Activated CD4-positive, alpha-beta T cell treated with anti-CD3 and anti-CD28 coated beads for 36 hours (primary cell): ENCODE measurements around the gene CFAP74. TPM values are rescaled to one million over a fixed set of nuclear protein-coding genes. Genes with fewer than 3 reads are reported as not detected.

Experiments used
- ATAC-seq: fragments of 200-7000 bp; cut with Tn5 transposase; one replicate; pipeline ENCODE4 v1.10.0; 2021; ENCODE audit warnings: mild to moderate bottlenecking, moderate library complexity
- CTCF ChIA-PET: fragments of 350-600 bp; sonication (Branson Sonifier 250); formaldehyde crosslinking; loops from one replicate; lab custom pipeline; 2021; ENCODE audit warnings: antibody characterized with exemption; lab: Charles Lee
- POLR2A ChIA-PET: fragments of 350-600 bp; sonication (Branson Sonifier 250); formaldehyde crosslinking; loops from one replicate; lab custom pipeline; 2021; ENCODE audit warnings: antibody characterized with exemption, inconsistent platforms; lab: Charles Lee
- DNase-seq: peaks from one replicate; pipeline ENCODE4 v3.0.0-alpha.2; 2020
- H3K27ac Mint-ChIP-seq: one replicate; pipeline ENCODE4 v1.8.0; 2021; ENCODE audit warnings: mixed read lengths
- H3K27me3 Mint-ChIP-seq: one replicate; pipeline ENCODE4 v1.8.0; 2021; ENCODE audit warnings: mixed read lengths
- H3K36me3 Mint-ChIP-seq: one replicate; pipeline ENCODE4 v1.8.0; 2021; ENCODE audit warnings: low read depth, mixed read lengths
- H3K4me1 Mint-ChIP-seq: one replicate; pipeline ENCODE4 v1.8.0; 2021; ENCODE audit warnings: mixed read lengths
- H3K4me3 Mint-ChIP-seq: one replicate; pipeline ENCODE4 v1.8.0; 2021; ENCODE audit warnings: mild to moderate bottlenecking, moderate library complexity, mixed read lengths
- H3K9me3 Mint-ChIP-seq: one replicate; pipeline ENCODE4 v1.8.0; 2021; ENCODE audit warnings: low read depth, mixed read lengths
- intact Hi-C, 2 experiments: fragments of 100-400 bp; cut with DNase I in 1 of 2; cut with micrococcal nuclease in 1 of 2; formaldehyde crosslinking; loops; one replicate each; pipeline versions ENCODE4 v1.14.2 to v1.15.1; 2022 to 2024; cut with DNase I, micrococcal nuclease
- total RNA-seq, 2 experiments: library from RNA; stranded (reverse); gene quantifications; one replicate each; pipeline ENCODE4 v1.2.3, GENCODE V29; 2021

The CFAP74 gene
- total RNA-seq, 2 experiments from 2014 or later: 0.25 TPM; not detected in 1

DNA sequence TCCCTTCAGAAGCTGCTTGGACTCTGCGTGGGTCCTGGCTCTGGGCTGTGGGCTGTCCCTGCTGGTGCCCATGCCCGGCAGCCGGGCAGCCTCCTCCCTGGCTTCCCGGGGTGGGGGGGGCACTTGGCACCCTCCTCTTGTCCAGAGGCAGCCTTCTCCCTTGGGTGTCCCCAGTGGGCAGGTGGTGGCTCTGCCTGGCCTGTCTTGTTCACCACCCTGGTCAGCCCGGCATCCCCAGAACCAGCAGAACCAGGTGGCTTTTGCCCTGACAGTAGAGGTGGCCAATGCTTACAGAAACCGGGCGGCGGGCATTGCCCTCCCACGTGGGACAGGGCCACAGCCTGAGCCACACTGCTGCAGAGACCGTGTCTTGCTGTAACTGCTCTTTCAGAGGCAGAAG is 38.0 kb downstream of the CFAP74 start:
- intact Hi-C loops: no loop called here
- peaks cover 10% of the 10 kb centered on the region for H3K27me3 Mint-ChIP-seq
- no peak overlapping the region for H3K4me3 Mint-ChIP-seq
- POLR2A ChIA-PET: no interaction called here
- no peaks in the 10 kb centered on the region for H3K4me1 Mint-ChIP-seq
- ATAC-seq: no peak
- no peaks in the 10 kb centered on the region for H3K36me3 Mint-ChIP-seq
- no peak for DNase-seq
- no peaks in the 10 kb centered on the region for H3K9me3 Mint-ChIP-seq
- CTCF ChIA-PET: no interaction called here
- no peak overlapping the region for H3K27ac Mint-ChIP-seq

- Mint-ChIP-seq H3K36me3 (no peaks in the 10 kb centered on the region), H3K9me3 (no peaks in the 10 kb centered on the region), H3K4me1 (peaks cover 4% of the 10 kb centered on the region), H3K27me3 (peaks cover 12% of the 10 kb centered on the region), H3K27ac (no peak overlapping the region), H3K4me3 (no peak overlapping the region)
- POLR2A ChIA-PET: no interaction called here
- CTCF ChIA-PET: no interaction called here
- intact Hi-C loops: loop anchor here in 1 of 2 experiments (5.0 kb wide), 1 partner anchor 207 kb away; no protein-coding TSS in a partner anchor
- DNase-seq: no peak
- no peak for ATAC-seq
Observed at GRCh38 chr1:1964811-1965210, 38.8 kb downstream of the CFAP74 start.

DNA sequence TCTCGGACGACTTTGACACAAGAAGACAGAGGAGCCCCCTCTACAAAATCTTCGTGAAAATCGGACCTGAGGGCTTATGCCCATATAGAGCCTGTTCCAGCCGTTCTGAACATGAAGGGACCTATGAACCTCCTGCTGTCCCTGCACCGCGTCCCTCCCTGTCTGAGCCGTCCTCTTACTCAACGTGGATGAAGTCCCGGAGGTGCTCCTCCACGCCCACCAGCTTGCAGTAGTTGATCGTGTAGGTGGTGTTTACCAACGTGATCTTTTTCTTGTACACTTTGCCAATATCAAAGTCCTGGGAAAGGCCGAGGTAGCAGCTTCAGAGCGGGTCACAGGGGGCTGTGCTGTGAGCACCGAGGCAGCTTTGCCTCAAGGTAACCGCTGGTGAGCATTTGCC is 40.0 kb downstream of the CFAP74 start:
- H3K4me3 Mint-ChIP-seq: no peak overlapping the region
- POLR2A ChIA-PET: no interaction called here
- no peak overlapping the region for H3K27ac Mint-ChIP-seq
- no peaks in the 10 kb centered on the region for H3K36me3 Mint-ChIP-seq
- no peak for DNase-seq
- ATAC-seq: no peak
- CTCF ChIA-PET: no interaction called here
- H3K4me1 Mint-ChIP-seq: peaks cover 10% of the 10 kb centered on the region
- intact Hi-C loops: loop anchor here in 1 of 2 experiments (5.0 kb wide), 1 partner anchor 209 kb away; no protein-coding TSS in a partner anchor
- H3K9me3 Mint-ChIP-seq: no peaks in the 10 kb centered on the region
- H3K27me3 Mint-ChIP-seq: peaks cover 15% of the 10 kb centered on the region

GRCh38 chr1:1962752-1963151 is 40.8 kb downstream of the CFAP74 start:
- intact Hi-C loops: loop anchor here in 1 of 2 experiments (5.0 kb wide), 1 partner anchor 210 kb away; no protein-coding TSS in a partner anchor
- no peak overlapping the region for H3K27ac Mint-ChIP-seq
- no peak for ATAC-seq
- H3K9me3 Mint-ChIP-seq: no peaks in the 10 kb centered on the region
- H3K4me3 Mint-ChIP-seq: no peak overlapping the region
- peaks cover 17% of the 10 kb centered on the region for H3K27me3 Mint-ChIP-seq
- peaks cover 10% of the 10 kb centered on the region for H3K4me1 Mint-ChIP-seq
- no peak for DNase-seq
- ChIA-PET CTCF (interaction anchor here (0.7 kb wide), 1 partner anchor 82 kb away, joined by 3 read pairs; no protein-coding TSS in a partner anchor), POLR2A (no interaction called here)
- no peaks in the 10 kb centered on the region for H3K36me3 Mint-ChIP-seq

- CTCF ChIA-PET: interaction anchor here (0.6 to 3.8 kb wide), 7 partner anchors 12 to 179 kb away, joined by 3 to 51 read pairs (median 4); no protein-coding TSS in a partner anchor
- POLR2A ChIA-PET: interaction anchor here (0.6 kb wide), 1 partner anchor 25 kb away, joined by 4 read pairs; no protein-coding TSS in a partner anchor
- H3K9me3 Mint-ChIP-seq: no peaks in the 10 kb centered on the region
- peaks cover 17% of the 10 kb centered on the region for H3K27me3 Mint-ChIP-seq
- H3K27ac Mint-ChIP-seq: no peak overlapping the region
- H3K36me3 Mint-ChIP-seq: no peaks in the 10 kb centered on the region
- intact Hi-C loops: loop anchor here (1.0 to 5.0 kb wide), 4 partner anchors 84 to 212 kb away; partner anchors contain the start of gene PRKCZ (in 1 of the 2)
- ATAC-seq (no peak), DNase-seq (no peak)
- peaks cover 10% of the 10 kb centered on the region for H3K4me1 Mint-ChIP-seq
- H3K4me3 Mint-ChIP-seq: no peak overlapping the region
Observed at GRCh38 chr1:1960480-1961196, 42.9 kb downstream of the CFAP74 start.

DNA sequence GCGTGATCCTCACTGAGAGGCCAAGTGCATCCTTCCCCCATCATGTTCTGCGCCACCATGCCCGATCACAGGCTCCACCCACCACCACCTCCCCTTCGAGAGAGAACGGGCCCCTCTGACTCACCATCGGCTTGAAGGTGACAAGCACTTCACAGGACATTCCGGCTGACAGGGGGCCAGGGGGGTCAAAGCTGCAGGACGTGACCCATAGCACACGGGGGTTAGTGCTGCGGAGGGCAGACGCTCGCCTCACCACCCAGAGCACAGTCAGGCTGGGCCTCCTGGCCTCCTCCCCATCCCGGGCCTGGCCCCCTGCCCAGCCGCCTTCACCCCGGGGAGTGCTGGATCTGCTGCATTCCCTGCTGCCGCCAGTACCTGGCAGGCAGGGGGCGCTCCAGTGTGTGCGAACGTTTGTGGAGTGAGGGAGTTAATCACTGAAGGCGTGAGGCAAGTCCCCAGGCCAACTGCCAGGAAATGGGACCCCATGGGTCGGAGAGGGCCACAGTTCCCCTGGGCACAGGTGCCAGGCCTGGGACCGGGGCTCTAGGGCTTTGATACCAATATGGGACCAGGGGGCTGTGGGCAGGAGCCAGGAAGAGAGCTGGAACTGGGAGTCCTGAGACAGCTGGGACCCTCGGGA is 43.6 kb downstream of the CFAP74 start:
- Mint-ChIP-seq H3K36me3 (peaks cover under 1% of the 10 kb centered on the region), H3K27ac (peak overlapping the region; percentile 67), H3K9me3 (peaks cover under 1% of the 10 kb centered on the region), H3K4me1 (peaks cover 11% of the 10 kb centered on the region), H3K27me3 (peaks cover 17% of the 10 kb centered on the region), H3K4me3 (no peak overlapping the region)
- ChIA-PET CTCF (interaction anchor here (0.6 to 3.8 kb wide), 9 partner anchors 12 to 424 kb away, joined by 3 to 51 read pairs (median 3); no protein-coding TSS in a partner anchor), POLR2A (interaction anchor here (0.6 kb wide), 1 partner anchor 25 kb away, joined by 4 read pairs; no protein-coding TSS in a partner anchor)
- intact Hi-C loops: loop anchor here (1.0 to 5.0 kb wide), 4 partner anchors 84 to 212 kb away; partner anchors contain the start of gene PRKCZ (in 1 of the 2)
- DNase-seq (peak; percentile 93), ATAC-seq (peak; percentile 93)

DNA sequence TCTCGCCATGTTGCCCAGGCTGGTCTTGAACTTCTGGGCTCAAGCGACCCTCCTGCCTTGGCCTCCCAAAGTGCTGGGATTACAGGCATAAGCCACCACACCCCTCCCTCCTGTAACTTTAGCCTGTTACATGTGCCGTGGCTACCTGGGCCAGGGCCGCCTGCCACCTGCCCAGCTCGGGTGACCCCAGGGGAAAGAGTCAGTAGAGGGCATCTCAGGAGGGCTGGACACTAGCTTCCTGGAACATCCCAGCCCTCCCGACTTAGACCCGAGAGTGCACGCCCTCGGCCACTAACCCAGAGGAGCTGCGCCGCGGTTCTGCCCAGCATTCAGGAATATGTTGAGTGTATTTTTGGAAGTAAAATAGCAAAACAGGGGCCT is 44.1 kb downstream of the CFAP74 start:
- H3K36me3 Mint-ChIP-seq: peaks cover 3% of the 10 kb centered on the region
- peaks cover 3% of the 10 kb centered on the region for H3K9me3 Mint-ChIP-seq
- no peak overlapping the region for H3K27ac Mint-ChIP-seq

DNA sequence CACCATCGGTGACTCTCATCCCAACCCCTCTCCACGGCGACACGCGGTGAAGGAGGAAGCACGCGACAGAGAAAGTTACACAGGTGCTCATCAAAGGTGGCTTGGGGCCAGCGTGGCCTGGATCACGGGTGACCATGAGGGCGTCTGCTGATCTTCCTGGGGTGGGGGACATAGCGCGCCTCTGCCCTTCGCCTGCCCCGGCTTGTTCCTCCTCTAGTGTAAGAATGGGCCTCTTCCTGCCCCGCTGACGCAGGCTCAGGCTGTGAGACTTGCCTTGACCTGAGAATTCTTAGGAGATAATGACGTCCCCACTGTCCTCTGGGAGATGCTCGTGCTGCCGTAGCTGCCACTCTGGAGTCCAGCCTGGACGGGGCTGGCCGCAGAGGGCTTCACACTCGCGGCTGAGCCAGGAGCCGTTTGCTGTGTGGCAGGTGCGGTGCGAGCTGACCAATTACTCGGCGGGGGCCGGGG is 45.5 kb downstream of the CFAP74 start:
- ATAC-seq (no peak), DNase-seq (no peak)
- CTCF ChIA-PET: interaction anchor here (1.0 to 3.8 kb wide), 2 partner anchors 14 to 87 kb away, joined by 3 to 51 read pairs; no protein-coding TSS in a partner anchor
- POLR2A ChIA-PET: no interaction called here
- Mint-ChIP-seq H3K27me3 (peaks cover 17% of the 10 kb centered on the region), H3K9me3 (peaks cover 3% of the 10 kb centered on the region), H3K36me3 (peaks cover 3% of the 10 kb centered on the region), H3K4me1 (peaks cover 14% of the 10 kb centered on the region), H3K27ac (peak overlapping the region; percentile 9), H3K4me3 (no peak overlapping the region)
- intact Hi-C loops: no loop called here

More for the DNA sequence above, 44.1 kb downstream of the CFAP74 start:
- intact Hi-C loops: no loop called here
- Mint-ChIP-seq H3K27me3 (peaks cover 17% of the 10 kb centered on the region), H3K4me3 (no peak overlapping the region), H3K4me1 (peaks cover 14% of the 10 kb centered on the region)
- ATAC-seq (no peak), DNase-seq (no peak)
- ChIA-PET CTCF (interaction anchor here (1.0 to 3.8 kb wide), 3 partner anchors 85 to 424 kb away, joined by 3 to 51 read pairs (median 3); no protein-coding TSS in a partner anchor), POLR2A (no interaction called here)

DNA sequence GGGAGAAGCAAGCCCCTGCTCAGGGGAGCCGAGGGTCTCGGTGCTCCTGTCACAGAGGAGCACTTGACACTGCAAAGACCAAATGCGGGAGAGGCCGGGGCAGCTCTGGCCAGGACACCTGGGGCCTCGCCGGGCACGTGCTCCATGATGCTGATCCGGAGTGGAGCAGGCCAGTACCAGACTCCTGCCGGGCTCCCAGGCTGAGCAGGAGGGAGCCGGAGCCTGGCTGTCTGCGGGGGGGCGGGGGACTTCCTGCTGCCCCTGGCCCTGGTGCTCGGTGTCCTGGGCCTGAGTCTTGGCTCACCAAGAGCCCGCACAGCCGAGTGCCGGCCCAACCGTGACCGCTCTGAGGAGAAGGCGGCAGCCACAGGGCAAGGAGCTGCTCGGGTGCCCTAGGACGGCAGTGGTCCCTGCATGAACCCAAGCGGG is 46.0 kb downstream of the CFAP74 start:
- Mint-ChIP-seq H3K27me3 (peaks cover 17% of the 10 kb centered on the region), H3K36me3 (peaks cover 3% of the 10 kb centered on the region), H3K9me3 (peaks cover 3% of the 10 kb centered on the region), H3K4me3 (no peak overlapping the region), H3K27ac (no peak overlapping the region), H3K4me1 (peaks cover 14% of the 10 kb centered on the region)
- ChIA-PET CTCF (interaction anchor here (0.6 to 1.0 kb wide), 2 partner anchors 13 to 1636 kb away, joined by 3 read pairs; no protein-coding TSS in a partner anchor), POLR2A (no interaction called here)
- DNase-seq: no peak
- intact Hi-C loops: no loop called here
- ATAC-seq: no peak

- no peak for DNase-seq
- H3K4me1 Mint-ChIP-seq: peaks cover 14% of the 10 kb centered on the region
- no peak overlapping the region for H3K27ac Mint-ChIP-seq
- H3K36me3 Mint-ChIP-seq: peaks cover 3% of the 10 kb centered on the region
- peaks cover 17% of the 10 kb centered on the region for H3K27me3 Mint-ChIP-seq
- CTCF ChIA-PET: interaction anchor here (0.6 kb wide), 1 partner anchor 1637 kb away, joined by 3 read pairs; no protein-coding TSS in a partner anchor
- ATAC-seq: no peak
- intact Hi-C loops: no loop called here
- peaks cover 3% of the 10 kb centered on the region for H3K9me3 Mint-ChIP-seq
- POLR2A ChIA-PET: no interaction called here
- no peak overlapping the region for H3K4me3 Mint-ChIP-seq
Observed at GRCh38 chr1:1956586-1957532, 46.7 kb downstream of the CFAP74 start.
